Measurements from ENCODE around the gene DIP2A.

DNA sequence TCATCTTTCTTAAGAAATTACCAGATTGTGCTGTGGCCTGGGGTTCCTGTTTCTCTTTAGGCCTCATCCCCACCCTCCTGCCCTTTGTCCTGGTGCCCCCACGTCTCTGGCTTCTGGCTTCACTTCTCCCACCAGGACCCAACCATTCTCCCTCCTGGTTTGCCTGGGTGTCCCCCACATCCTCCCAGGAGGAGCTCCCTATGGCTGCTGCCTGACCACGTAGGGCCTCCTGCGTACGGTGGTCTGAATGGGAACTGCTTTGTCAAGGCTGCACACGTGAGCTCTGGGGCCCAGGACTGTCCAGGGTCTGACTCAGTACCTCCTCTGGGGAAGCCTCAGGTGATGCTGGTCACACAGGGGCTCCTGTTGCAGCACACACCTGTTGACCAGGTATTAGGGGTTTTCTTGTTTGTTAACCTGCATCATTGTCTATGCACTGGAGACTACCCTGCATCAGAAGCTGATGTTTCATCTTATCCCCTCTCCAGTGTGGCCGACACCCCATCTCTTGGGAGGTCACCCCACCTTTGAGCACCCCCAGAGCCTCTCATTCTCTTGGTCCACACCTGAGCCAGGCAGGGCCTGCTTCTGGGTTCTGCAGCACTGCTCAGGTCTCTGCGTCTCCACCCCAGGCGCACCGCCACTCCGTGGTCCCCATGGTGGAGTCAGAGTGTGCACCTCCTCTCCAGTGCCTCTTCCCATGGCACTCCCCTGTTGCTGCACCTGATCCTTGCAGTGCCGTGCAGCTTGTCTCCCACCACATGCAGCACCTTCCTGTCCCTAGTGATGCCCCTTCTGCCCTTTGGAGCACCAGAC, 80.4 kb downstream of the DIP2A start:
- TF ChIP-seq POLR2A (IDR thresholded peaks at IDR 0.05): no peak
- no peak for TF ChIP-seq POLR2AphosphoS5 (IDR thresholded peaks at IDR 0.05)
